Fibroblast of pulmonary artery (primary cell): ENCODE results near the gene DOHH.

Source experiments
- DNase-seq: peaks from one replicate; pipeline ENCODE4 v3.0.0-alpha.2; 2010; ENCODE audit warnings: low read depth
- H3K4me3 ChIP-seq: replicated peaks from 2 replicates; pipeline ENCODE4 v1.5.1; 2011; ENCODE audit warnings: low read depth, mild to moderate bottlenecking, control low read depth, low read length, moderate library complexity
- CTCF ChIP-seq: IDR thresholded peaks from 2 replicates; pipeline ENCODE4 v1.5.1; 2011; ENCODE audit warnings: mild to moderate bottlenecking, control low read depth, low read length, inconsistent platforms; ENCODE audit errors: missing control alignments

The DOHH gene

GRCh38 chr19:3538258-3538929 is 37.9 kb upstream of the DOHH start:
- no peak overlapping the region for H3K4me3 ChIP-seq
- no peak for DNase-seq
- no peak for TF ChIP-seq CTCF

GRCh38 chr19:3537438-3538240 is 37.2 kb upstream of the DOHH start:
- TF ChIP-seq CTCF, result no peak
- DNase-seq, result no peak
- H3K4me3 ChIP-seq, result no peak overlapping the region

GRCh38 chr19:3537101-3537437 is 36.6 kb upstream of the DOHH start:
- no peak overlapping the region for H3K4me3 ChIP-seq
- DNase-seq, result no peak
- no peak for TF ChIP-seq CTCF

- no peak overlapping the region for H3K4me3 ChIP-seq
- no peak for DNase-seq
- no peak for TF ChIP-seq CTCF
Measured at GRCh38 chr19:3536429-3537100, 36.1 kb upstream of the DOHH start.

- DNase-seq, result no peak
- no peak for TF ChIP-seq CTCF
- no peak overlapping the region for H3K4me3 ChIP-seq
Measured at GRCh38 chr19:3535981-3536380, 35.5 kb upstream of the DOHH start.

- DNase-seq, result no peak
- TF ChIP-seq CTCF, result no peak
- no peak overlapping the region for H3K4me3 ChIP-seq
Measured at GRCh38 chr19:3535563-3535965, 35.1 kb upstream of the DOHH start.

- no peak overlapping the region for H3K4me3 ChIP-seq
- no peak for DNase-seq
- TF ChIP-seq CTCF, result no peak
Measured at GRCh38 chr19:3535235-3535535, 34.7 kb upstream of the DOHH start.
